ENCODE results near the gene NPAS1.

- TF ChIP-seq CTCF (conservative IDR thresholded peaks at IDR 0.05; ENCODE audit: low read length) (no peak), EZH2phosphoT487 (IDR thresholded peaks at IDR 0.05; ENCODE audit: borderline replicate concordance, low read depth, low read length) (no peak)
Observed at GRCh38 chr19:47003611-47004465, 15.8 kb upstream of the NPAS1 start.

Measured in OCI-LY7 (cell line).